GM18507 (cell line): ENCODE measurements around the gene ENOX1.

Experiments used
- DNase-seq: peaks from one replicate; pipeline ENCODE4 v3.0.0; 2011; ENCODE audit warnings: low read depth; ENCODE audit not compliant: insufficient read length; ENCODE audit errors: extremely low spot score
- FAIRE-seq: peaks from 2 replicates; lab custom pipeline; 2011; peaks lifted over from hg19 to GRCh38; lab: Jason Lieb, UNC

ENOX1 gene

GRCh38 chr13:43572656-43573360 lies 214.0 kb downstream of the ENOX1 start:
- DNase-seq (no peak), FAIRE-seq (no peak)

GRCh38 chr13:43569658-43570057 lies 217.1 kb downstream of the ENOX1 start:
- no peak for FAIRE-seq
- DNase-seq = no peak

GRCh38 chr13:43567608-43568007 lies 219.2 kb downstream of the ENOX1 start:
- FAIRE-seq = no peak
- DNase-seq = no peak

GRCh38 chr13:43564952-43565351 lies 221.8 kb downstream of the ENOX1 start:
- no peak for DNase-seq
- no peak for FAIRE-seq

- DNase-seq (no peak), FAIRE-seq (no peak)
These were observed 225.7 kb downstream of the ENOX1 start for GRCh38 chr13:43561081-43561480.

- FAIRE-seq = no peak
- DNase-seq = no peak
These were observed 227.8 kb downstream of the ENOX1 start for GRCh38 chr13:43558939-43559338.

- FAIRE-seq = no peak
- DNase-seq = no peak
These were observed 228.4 kb downstream of the ENOX1 start for GRCh38 chr13:43558326-43558725.

- DNase-seq (no peak), FAIRE-seq (no peak)
These were observed 231.1 kb downstream of the ENOX1 start for GRCh38 chr13:43555667-43556066.

- peak; percentile 56 for FAIRE-seq
- no peak for DNase-seq
These were observed 234.8 kb downstream of the ENOX1 start for GRCh38 chr13:43551897-43552456.

- no peak for FAIRE-seq
- DNase-seq = no peak
These were observed 240.0 kb downstream of the ENOX1 start for GRCh38 chr13:43546816-43547215.

GRCh38 chr13:43546251-43546650 lies 240.5 kb downstream of the ENOX1 start:
- DNase-seq = no peak
- no peak for FAIRE-seq

- DNase-seq (no peak), FAIRE-seq (no peak)
These were observed 241.4 kb downstream of the ENOX1 start for GRCh38 chr13:43545317-43545874.

GRCh38 chr13:43544631-43545030 lies 242.1 kb downstream of the ENOX1 start:
- FAIRE-seq = no peak
- no peak for DNase-seq

- FAIRE-seq = no peak
- no peak for DNase-seq
These were observed 242.8 kb downstream of the ENOX1 start for GRCh38 chr13:43544011-43544410.

GRCh38 chr13:43543331-43543730 lies 243.4 kb downstream of the ENOX1 start:
- FAIRE-seq (no peak), DNase-seq (no peak)

GRCh38 chr13:43537124-43537523 lies 249.6 kb downstream of the ENOX1 start:
- DNase-seq (no peak), FAIRE-seq (no peak)

GRCh38 chr13:43529796-43530195 lies 257.0 kb downstream of the ENOX1 start:
- no peak for DNase-seq
- FAIRE-seq = no peak

- FAIRE-seq = no peak
- DNase-seq = no peak
These were observed 257.8 kb downstream of the ENOX1 start for GRCh38 chr13:43528992-43529391.

- DNase-seq (no peak), FAIRE-seq (no peak)
These were observed 264.0 kb downstream of the ENOX1 start for GRCh38 chr13:43522788-43523187.

GRCh38 chr13:43520351-43520750 lies 266.4 kb downstream of the ENOX1 start:
- DNase-seq (no peak), FAIRE-seq (no peak)

- FAIRE-seq (no peak), DNase-seq (no peak)
These were observed 267.9 kb downstream of the ENOX1 start for GRCh38 chr13:43518833-43519232.
